OCI-LY7 (cell line): ENCODE measurements around the gene NUPR2.
"Not testable (repeated sequence)": the region's sequence is repeated elsewhere in the genome, so short reads cannot be mapped to it uniquely, and the experiment has no call there.

Source experiments
- EZH2phosphoT487 ChIP-seq: fragments of 200-600 bp; sonication (generic); IDR thresholded peaks from 2 replicates; pipeline ENCODE4 v1.6.1; 2018; ENCODE audit warnings: low read depth, borderline replicate concordance, mild to moderate bottlenecking, mixed run types, antibody characterized with exemption, low read length, moderate library complexity, mixed read lengths
- TF ChIP-seq, protein P1 (sequence below): fragments of 200-600 bp; sonication (generic); conservative IDR thresholded peaks from 2 replicates; pipeline ENCODE4 v1.5.1; 2014; ENCODE audit warnings: mild to moderate bottlenecking, antibody characterized with exemption, low read length, moderate library complexity, mixed read lengths

DNA sequence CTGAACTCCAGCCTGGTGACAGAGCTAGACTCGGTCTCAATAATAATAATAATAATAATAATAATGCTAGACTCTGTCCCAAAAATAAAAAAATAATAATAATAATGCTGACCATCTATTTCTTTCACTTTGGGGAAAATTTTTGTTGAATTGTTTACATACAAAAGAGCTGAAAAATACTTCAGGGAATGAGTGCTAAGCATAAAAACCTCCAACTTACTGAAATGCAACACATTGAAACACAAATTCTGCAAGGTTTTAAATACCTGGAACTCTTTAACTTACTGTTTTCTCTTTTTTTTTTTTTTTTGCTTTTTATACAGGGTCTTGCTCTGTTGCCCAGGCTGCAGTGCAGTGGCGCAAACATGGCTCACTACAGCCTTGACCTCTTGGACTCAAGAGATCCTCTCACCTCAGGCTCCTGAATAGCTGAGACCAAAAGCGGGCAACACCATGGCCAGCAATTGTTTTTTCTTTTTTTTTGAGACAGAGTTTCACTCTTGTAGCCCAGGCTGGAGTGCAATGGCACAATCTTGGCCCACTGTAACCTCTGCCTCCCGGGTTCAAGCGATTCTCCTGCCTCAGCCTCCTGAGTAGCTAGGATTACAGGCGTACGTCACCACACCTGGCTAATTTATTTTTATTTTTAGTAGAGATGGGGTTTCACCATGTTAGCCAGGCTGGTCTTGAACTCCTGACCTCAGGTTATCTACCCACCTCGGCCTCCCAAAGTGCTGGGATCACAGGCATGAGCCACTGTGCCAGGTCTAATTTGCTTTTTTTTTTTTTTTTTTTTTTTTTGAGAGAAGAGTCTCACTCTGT, 17.8 kb downstream of the NUPR2 start:
- TF ChIP-seq, protein P1, sequence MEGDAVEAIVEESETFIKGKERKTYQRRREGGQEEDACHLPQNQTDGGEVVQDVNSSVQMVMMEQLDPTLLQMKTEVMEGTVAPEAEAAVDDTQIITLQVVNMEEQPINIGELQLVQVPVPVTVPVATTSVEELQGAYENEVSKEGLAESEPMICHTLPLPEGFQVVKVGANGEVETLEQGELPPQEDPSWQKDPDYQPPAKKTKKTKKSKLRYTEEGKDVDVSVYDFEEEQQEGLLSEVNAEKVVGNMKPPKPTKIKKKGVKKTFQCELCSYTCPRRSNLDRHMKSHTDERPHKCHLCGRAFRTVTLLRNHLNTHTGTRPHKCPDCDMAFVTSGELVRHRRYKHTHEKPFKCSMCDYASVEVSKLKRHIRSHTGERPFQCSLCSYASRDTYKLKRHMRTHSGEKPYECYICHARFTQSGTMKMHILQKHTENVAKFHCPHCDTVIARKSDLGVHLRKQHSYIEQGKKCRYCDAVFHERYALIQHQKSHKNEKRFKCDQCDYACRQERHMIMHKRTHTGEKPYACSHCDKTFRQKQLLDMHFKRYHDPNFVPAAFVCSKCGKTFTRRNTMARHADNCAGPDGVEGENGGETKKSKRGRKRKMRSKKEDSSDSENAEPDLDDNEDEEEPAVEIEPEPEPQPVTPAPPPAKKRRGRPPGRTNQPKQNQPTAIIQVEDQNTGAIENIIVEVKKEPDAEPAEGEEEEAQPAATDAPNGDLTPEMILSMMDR, result not testable (repeated sequence)
- TF ChIP-seq EZH2phosphoT487, result not testable (repeated sequence)
